T-helper 2 cell treated with Interferon-gamma antibody and Interleukin-4, amounts not matched to agents 5 μg/mL and 100 μg/mL, for 36 hours (primary cell): ENCODE results near the gene GINM1.

Experiments
- DNase-seq: peaks from one replicate; pipeline ENCODE4 v3.0.0; 2021; ENCODE audit warnings: low spot score
- H3K27ac Mint-ChIP-seq: one replicate; pipeline ENCODE4 v1.8.0; 2021; ENCODE audit warnings: mild to moderate bottlenecking, mixed read lengths
- H3K27me3 Mint-ChIP-seq: one replicate; pipeline ENCODE4 v1.8.0; 2021; ENCODE audit warnings: low read depth, mixed read lengths
- H3K36me3 Mint-ChIP-seq: one replicate; pipeline ENCODE4 v1.8.0; 2021; ENCODE audit warnings: low read depth, mixed read lengths
- H3K4me1 Mint-ChIP-seq: one replicate; pipeline ENCODE4 v1.8.0; 2021; ENCODE audit warnings: low read depth, mixed read lengths
- H3K4me3 Mint-ChIP-seq: one replicate; pipeline ENCODE4 v1.8.0; 2022; ENCODE audit warnings: mild to moderate bottlenecking, moderate library complexity, mixed read lengths
- H3K9me3 Mint-ChIP-seq: one replicate; pipeline ENCODE4 v1.8.0; 2021; ENCODE audit warnings: mixed read lengths

Gene GINM1

GRCh38 chr6:149634315-149634714, 68.1 kb downstream of the GINM1 start:
- no peaks in the 10 kb centered on the region for H3K27me3 Mint-ChIP-seq
- H3K4me3 Mint-ChIP-seq: no peak overlapping the region
- no peaks in the 10 kb centered on the region for H3K9me3 Mint-ChIP-seq
- no peak overlapping the region for H3K27ac Mint-ChIP-seq
- peaks cover 2% of the 10 kb centered on the region for H3K4me1 Mint-ChIP-seq
- DNase-seq: no peak
- H3K36me3 Mint-ChIP-seq: peaks cover 24% of the 10 kb centered on the region

- Mint-ChIP-seq H3K4me1 (no peaks in the 10 kb centered on the region), H3K4me3 (no peak overlapping the region), H3K27me3 (no peaks in the 10 kb centered on the region), H3K27ac (no peak overlapping the region), H3K36me3 (peaks cover 22% of the 10 kb centered on the region), H3K9me3 (no peaks in the 10 kb centered on the region)
- no peak for DNase-seq
Measured at GRCh38 chr6:149636124-149636523, 69.9 kb downstream of the GINM1 start.
